DND-41 (cell line): ENCODE data around the gene HCN3.

ENCODE experiments used
- ATAC-seq: fragments of 200-7000 bp; cut with Tn5 transposase; 3 replicates; pipeline ENCODE4 v1.9.1; 2021; ENCODE audit warnings: low read depth; ENCODE audit not compliant: insufficient read depth
- DNase-seq: peaks from one replicate; pipeline ENCODE4 v3.0.0-alpha.2; 2020
- H2AFZ ChIP-seq: 2 replicates; pipeline ENCODE4 v1.6.0; 2012; ENCODE audit warnings: low read depth, low read length
- H3K27ac ChIP-seq: 2 replicates; pipeline ENCODE4 v1.5.1; 2012; ENCODE audit warnings: low read length, inconsistent platforms
- H3K27me3 ChIP-seq: fragments of 200-600 bp; sonication (generic); 2 replicates; pipeline ENCODE4 v1.6.0; 2012; ENCODE audit warnings: low read length, mild to moderate bottlenecking, inconsistent platforms; ENCODE audit not compliant: insufficient read depth, poor library complexity
- H3K36me3 ChIP-seq: 2 replicates; pipeline ENCODE4 v1.5.1; 2012; ENCODE audit warnings: low read length, inconsistent platforms; ENCODE audit not compliant: insufficient read depth
- H3K4me1 ChIP-seq: 2 replicates; pipeline ENCODE4 v1.5.1; 2012; ENCODE audit warnings: mild to moderate bottlenecking, low read length; ENCODE audit not compliant: insufficient read depth
- H3K4me2 ChIP-seq: 2 replicates; pipeline ENCODE4 v1.6.0; 2012; ENCODE audit warnings: mild to moderate bottlenecking, moderate library complexity, low read length, inconsistent platforms; ENCODE audit not compliant: insufficient read depth
- H3K4me3 ChIP-seq, 2 experiments: fragments of 200-600 bp in 1 of 2; shearing (Covaris generic) in 1 of 2; 2 replicates each; pipeline ENCODE4 v1.5.1; 2012 to 2016; ENCODE audit warnings: inconsistent platforms in 2 of 2, low read length in 2 of 2, mild to moderate bottlenecking in 2 of 2, low read depth in 1 of 2, moderate library complexity in 1 of 2
- H3K79me2 ChIP-seq: 2 replicates; pipeline ENCODE4 v1.6.0; 2012; ENCODE audit warnings: low read length, inconsistent platforms; ENCODE audit not compliant: insufficient read depth
- H3K9ac ChIP-seq: 2 replicates; pipeline ENCODE4 v1.6.0; 2012; ENCODE audit warnings: low read depth, mild to moderate bottlenecking, inconsistent platforms, low read length, moderate library complexity
- H3K9me3 ChIP-seq: 2 replicates; pipeline ENCODE4 v1.5.1; 2012; ENCODE audit warnings: low read length, moderate library complexity, mild to moderate bottlenecking, inconsistent platforms; ENCODE audit not compliant: insufficient read depth, severe bottlenecking
- H4K20me1 ChIP-seq: 2 replicates; pipeline ENCODE4 v1.6.0; 2012; ENCODE audit warnings: low read length; ENCODE audit not compliant: insufficient read depth
- CTCF ChIP-seq: IDR thresholded peaks from 2 replicates; pipeline ENCODE4 v1.5.1; 2012; ENCODE audit warnings: borderline replicate concordance, low read length, moderate library complexity, mild to moderate bottlenecking; ENCODE audit not compliant: poor library complexity, severe bottlenecking; ENCODE audit errors: extremely low read depth
- EZH2 ChIP-seq: IDR thresholded peaks from 3 replicates; pipeline ENCODE4 v1.6.1; 2012; ENCODE audit warnings: borderline replicate concordance, low read depth, mild to moderate bottlenecking, moderate library complexity, low read length, inconsistent platforms; ENCODE audit not compliant: severe bottlenecking

The HCN3 gene

GRCh38 chr1:155279268-155279667, 2.0 kb downstream of the HCN3 start:
- H3K4me3 ChIP-seq = no peak overlapping the region
- no peak overlapping the region for H3K9ac ChIP-seq
- H3K27me3 ChIP-seq = no peaks in the 10 kb centered on the region
- no peak overlapping the region for H2AFZ ChIP-seq
- DNase-seq (no peak), ATAC-seq (no peak)
- no peak overlapping the region for H3K27ac ChIP-seq
- no peak for TF ChIP-seq CTCF
- TF ChIP-seq EZH2 = no peak
- H4K20me1 ChIP-seq = peaks cover 13% of the 10 kb centered on the region
- no peaks in the 10 kb centered on the region for H3K9me3 ChIP-seq
- H3K4me2 ChIP-seq = peak overlapping the region; percentile 100; the same call in 1 of the 2 replicates
- H3K4me1 ChIP-seq = peaks cover 32% of the 10 kb centered on the region
- H3K79me2 ChIP-seq = no peaks in the 10 kb centered on the region
- H3K36me3 ChIP-seq = peaks cover 7% of the 10 kb centered on the region

GRCh38 chr1:155282488-155283091, 5.3 kb downstream of the HCN3 start:
- Histone ChIP-seq H3K27ac (no peak overlapping the region), H3K9ac (no peak overlapping the region), H3K36me3 (peaks cover 7% of the 10 kb centered on the region), H3K79me2 (no peaks in the 10 kb centered on the region), H4K20me1 (peaks cover 13% of the 10 kb centered on the region), H2AFZ (no peak overlapping the region), H3K4me1 (peaks cover 18% of the 10 kb centered on the region), H3K27me3 (no peaks in the 10 kb centered on the region), H3K4me3 (no peak overlapping the region), H3K4me2 (no peak overlapping the region), H3K9me3 (no peaks in the 10 kb centered on the region)
- DNase-seq (no peak), ATAC-seq (no peak)
- TF ChIP-seq CTCF (no peak), EZH2 (no peak)

- TF ChIP-seq CTCF (no peak), EZH2 (no peak)
- H3K4me2 ChIP-seq = no peak overlapping the region
- H3K36me3 ChIP-seq = peaks cover 7% of the 10 kb centered on the region
- H3K9me3 ChIP-seq = no peaks in the 10 kb centered on the region
- ATAC-seq = no peak
- no peaks in the 10 kb centered on the region for H3K27me3 ChIP-seq
- no peak overlapping the region for H3K9ac ChIP-seq
- no peak for DNase-seq
- H3K27ac ChIP-seq = no peak overlapping the region
- H2AFZ ChIP-seq = no peak overlapping the region
- 0 out of 2 replicates have a peak, but pooled peaks cover under 1% of the 10 kb centered on the region for H3K4me1 ChIP-seq
- no peak overlapping the region for H3K4me3 ChIP-seq
- H4K20me1 ChIP-seq = peaks cover 2% of the 10 kb centered on the region; the same call in 1 of the 2 replicates
- H3K79me2 ChIP-seq = no peaks in the 10 kb centered on the region
These were observed 7.2 kb downstream of the HCN3 start for GRCh38 chr1:155284476-155284875.
